Left hindlimb (tissue), 1 donor: Measurements from ENCODE around the gene CD248.
"Not testable (repeated sequence)": the region's sequence is repeated elsewhere in the genome, so short reads cannot be mapped to it uniquely, and the experiment has no call there.

Experiments
- DNase-seq: peaks from one replicate; pipeline ENCODE4 v3.0.0-alpha.2; 2018

CD248 gene

GRCh38 chr11:66327171-66328030 is 10.6 kb upstream of the CD248 start:
- no peak for DNase-seq

- peak; percentile 69 for DNase-seq
Observed at GRCh38 chr11:66326261-66327111, 9.6 kb upstream of the CD248 start.

- no peak for DNase-seq
Observed at GRCh38 chr11:66325263-66325671, 8.4 kb upstream of the CD248 start.

GRCh38 chr11:66324664-66325063 is 7.8 kb upstream of the CD248 start:
- DNase-seq = no peak

- no peak for DNase-seq
Observed at GRCh38 chr11:66323684-66324083, 6.8 kb upstream of the CD248 start.

GRCh38 chr11:66322732-66323427 is 6.0 kb upstream of the CD248 start:
- no peak for DNase-seq

- DNase-seq = no peak
Observed at GRCh38 chr11:66321606-66322005, 4.8 kb upstream of the CD248 start.

- DNase-seq = not testable (repeated sequence)
Observed at GRCh38 chr11:66320748-66321147, 3.9 kb upstream of the CD248 start.

GRCh38 chr11:66320289-66320688 is 3.4 kb upstream of the CD248 start:
- not testable (repeated sequence) for DNase-seq

- DNase-seq = no peak
Observed at GRCh38 chr11:66318600-66318970, 1.7 kb upstream of the CD248 start.

GRCh38 chr11:66317723-66318599 is 1.1 kb upstream of the CD248 start:
- peak; percentile 73 for DNase-seq

GRCh38 chr11:66317322-66317722 is 478 bp upstream of the CD248 start:
- peak; percentile 79 for DNase-seq

- no peak for DNase-seq
Observed at GRCh38 chr11:66315921-66316811, 678 bp downstream of the CD248 start.

- DNase-seq = peak; percentile 31
Observed at GRCh38 chr11:66315498-66315885, 1.4 kb downstream of the CD248 start.

- peak; percentile 39 for DNase-seq
Observed at GRCh38 chr11:66314561-66315497, 2.0 kb downstream of the CD248 start.

- DNase-seq = no peak
Observed at GRCh38 chr11:66314186-66314501, 2.7 kb downstream of the CD248 start.

GRCh38 chr11:66313321-66314185 is 3.3 kb downstream of the CD248 start:
- DNase-seq = peak; percentile 90

- DNase-seq = peak; percentile 99
Observed at GRCh38 chr11:66312549-66313320, 4.1 kb downstream of the CD248 start.
